NCI-H2029 (cell line): ENCODE measurements around the gene CCDC137.

Experiments
- DNase-seq: peaks from one replicate; lab custom pipeline; 2025; lab: John Stamatoyannopoulos, UW

Gene CCDC137

DNA sequence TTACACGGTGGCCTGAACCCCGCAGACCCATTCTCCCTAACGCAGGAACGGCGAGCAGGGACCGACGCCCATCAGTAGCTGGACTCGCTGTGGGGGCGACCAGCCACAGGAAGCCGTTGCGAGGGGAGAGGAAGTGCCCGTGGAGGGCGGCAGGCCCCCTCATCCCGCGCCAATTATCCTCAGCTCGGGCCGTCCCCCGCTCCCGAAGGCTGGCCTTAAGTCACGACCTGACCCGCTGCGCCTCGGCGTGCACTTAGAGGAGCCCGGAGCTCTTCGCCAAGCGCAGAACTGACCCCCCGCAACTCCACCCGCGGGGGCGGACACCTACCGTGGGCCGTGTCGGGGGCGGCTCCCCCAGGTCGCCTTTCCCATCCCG, 16.7 kb downstream of the CCDC137 start:
- DNase-seq = no peak

DNA sequence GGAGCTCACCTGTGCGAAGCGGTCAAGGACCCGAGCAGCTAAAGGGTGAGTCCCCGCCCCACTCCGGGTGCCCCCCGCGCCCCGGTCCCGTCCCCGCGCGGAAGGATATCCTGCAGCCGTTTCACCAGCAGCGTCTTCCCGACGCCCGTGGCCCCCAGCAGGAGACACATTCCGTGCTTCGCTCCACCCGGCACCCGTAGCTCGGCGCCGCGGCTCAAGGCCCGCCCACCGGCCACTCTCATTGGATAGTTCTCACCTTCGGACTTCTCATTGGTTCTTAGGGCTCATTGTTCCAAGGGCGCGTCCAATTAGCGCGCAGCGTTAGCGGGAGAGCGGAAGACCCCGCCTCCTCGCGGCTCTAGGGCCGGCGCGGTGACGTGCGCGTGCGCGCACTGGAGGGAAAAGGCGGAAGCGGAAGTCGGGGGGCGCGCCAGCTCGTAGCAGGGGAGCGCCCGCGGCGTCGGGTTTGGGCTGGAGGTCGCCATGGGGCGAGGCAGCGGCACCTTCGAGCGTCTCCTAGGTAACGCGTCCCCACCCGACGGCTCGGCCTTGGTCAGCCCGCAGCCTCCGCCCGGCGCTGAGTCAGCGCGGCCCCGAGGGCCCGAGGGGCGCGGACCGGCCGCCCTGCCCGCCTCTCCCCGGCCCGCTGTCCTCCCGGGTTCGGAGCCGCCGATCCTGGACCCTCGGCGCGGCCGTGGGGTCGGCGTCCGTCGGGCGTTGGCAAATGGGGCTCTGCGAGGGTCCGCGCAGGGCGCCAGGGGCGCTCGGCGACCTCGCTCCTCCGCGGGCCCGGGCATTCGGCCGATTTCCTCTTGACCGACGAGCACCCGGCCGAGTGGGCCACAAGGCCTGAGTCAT, 17.3 kb downstream of the CCDC137 start, which contains the start of the genes ARL16 and HGS:
Gene ARL16, minus strand, starts transcription at position 214 of the 858 bp plus-strand sequence. Its CDS starts 44 bp downstream, at position 170.
Gene HGS, plus strand, starts transcription at position 428 of the 858 bp plus-strand sequence. Its CDS starts 56 bp downstream, at position 484.
- DNase-seq = peak; percentile 96

DNA sequence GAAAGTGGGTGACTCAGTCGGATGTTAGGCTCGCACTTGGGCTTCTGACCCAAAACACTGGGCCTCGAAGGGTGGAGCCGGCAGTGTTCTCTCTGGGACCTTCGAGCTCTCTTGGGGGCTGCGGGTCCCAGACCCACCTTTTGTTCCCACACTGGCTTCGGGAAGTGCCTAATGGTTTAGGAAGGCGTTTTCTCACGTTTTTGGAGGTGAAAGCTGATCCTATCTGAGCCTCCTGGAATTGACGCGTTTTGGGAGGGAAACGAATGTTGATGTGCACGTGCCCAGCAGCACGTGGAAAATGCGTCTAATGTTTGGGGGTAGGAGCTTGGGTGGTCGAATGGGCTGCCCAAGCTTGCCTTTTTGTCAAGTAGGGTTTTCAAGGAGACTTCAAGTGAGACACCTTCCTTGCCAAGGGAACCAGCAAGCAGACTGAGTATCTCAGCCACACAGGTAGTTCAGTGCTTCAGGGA, 17.9 kb downstream of the CCDC137 start:
- no peak for DNase-seq

- DNase-seq = no peak
Observed at GRCh38 chr17:81685108-81685507, 18.6 kb downstream of the CCDC137 start.

- no peak for DNase-seq
Observed at GRCh38 chr17:81686614-81687013, 20.1 kb downstream of the CCDC137 start.

- no peak for DNase-seq
Observed at GRCh38 chr17:81687770-81688541, 21.4 kb downstream of the CCDC137 start.

- DNase-seq = no peak
Observed at GRCh38 chr17:81688616-81689015, 22.1 kb downstream of the CCDC137 start.

- DNase-seq = no peak
Observed at GRCh38 chr17:81690066-81690465, 23.5 kb downstream of the CCDC137 start.

GRCh38 chr17:81690549-81690948, 24.0 kb downstream of the CCDC137 start:
- no peak for DNase-seq

GRCh38 chr17:81691196-81691595, 24.7 kb downstream of the CCDC137 start:
- DNase-seq = no peak

DNA sequence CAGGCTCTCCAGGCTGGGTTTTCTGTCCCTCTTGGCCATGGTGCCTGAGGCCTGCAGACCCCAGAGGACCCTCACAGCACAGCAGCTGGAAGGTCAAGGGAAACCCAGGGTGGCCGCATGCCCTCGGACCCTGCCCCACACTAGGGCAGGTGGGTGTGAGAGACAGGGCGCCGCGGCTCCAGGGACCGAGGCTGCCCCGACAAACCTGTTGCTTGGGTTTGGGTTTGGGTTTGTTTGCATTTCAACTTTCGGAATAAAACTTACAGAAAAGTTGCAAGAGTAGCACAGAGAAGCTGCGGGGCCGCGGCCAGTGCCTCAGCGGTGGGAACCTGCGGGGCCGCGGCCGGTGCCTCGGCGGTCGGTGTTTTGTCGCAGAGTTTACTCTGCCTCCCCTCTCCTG, 25.1 kb downstream of the CCDC137 start:
- DNase-seq = no peak

DNA sequence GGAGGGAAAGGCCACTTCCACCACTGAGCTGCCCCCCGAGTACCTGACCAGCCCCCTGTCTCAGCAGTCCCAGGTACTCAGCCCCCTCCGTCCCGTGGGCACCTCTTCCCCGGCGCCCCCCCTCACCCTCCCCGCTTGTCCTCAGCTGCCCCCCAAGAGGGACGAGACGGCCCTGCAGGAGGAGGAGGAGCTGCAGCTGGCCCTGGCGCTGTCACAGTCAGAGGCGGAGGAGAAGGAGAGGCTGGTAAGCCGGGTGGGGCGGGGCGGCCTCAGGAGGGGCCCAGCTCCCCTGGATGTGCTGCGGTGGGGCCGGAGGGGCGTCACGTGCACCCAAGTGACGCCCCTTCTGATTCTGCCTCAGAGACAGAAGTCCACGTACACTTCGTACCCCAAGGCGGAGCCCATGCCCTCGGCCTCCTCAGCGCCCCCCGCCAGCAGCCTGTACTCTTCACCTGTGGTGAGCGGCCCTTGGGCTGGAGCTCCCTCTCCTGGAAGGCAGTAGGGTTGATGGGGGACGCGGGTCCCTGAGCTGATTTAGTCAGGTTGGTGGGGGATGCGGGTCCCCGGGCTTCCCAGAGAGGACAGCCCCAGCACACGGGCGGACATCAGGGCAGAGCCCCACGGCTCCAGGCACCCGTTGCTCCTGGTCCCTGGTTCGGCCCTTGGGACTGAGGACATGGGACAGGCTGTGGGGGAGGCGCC, 27.1 kb downstream of the CCDC137 start:
- no peak for DNase-seq

- DNase-seq = no peak
Observed at GRCh38 chr17:81694810-81695209, 28.3 kb downstream of the CCDC137 start.

DNA sequence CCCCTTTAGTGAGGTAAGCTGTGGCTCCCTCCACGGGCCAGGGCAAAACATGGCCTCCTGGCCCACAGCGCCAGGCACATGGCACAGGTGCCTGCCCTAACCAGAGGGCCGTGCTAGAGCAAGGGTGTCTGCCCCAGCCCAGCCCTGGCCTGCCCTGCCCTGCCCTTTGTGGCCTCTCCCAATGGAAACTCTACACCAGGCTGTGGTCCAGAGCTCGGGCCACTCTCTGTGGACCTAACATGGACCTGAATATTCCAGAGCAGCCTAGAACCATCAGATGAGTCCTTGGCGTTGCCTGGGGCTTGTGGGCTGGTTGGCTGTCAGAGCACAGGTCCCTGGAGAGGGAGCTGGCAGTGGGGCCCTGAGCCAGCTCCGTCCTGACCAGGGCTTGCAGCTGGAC, 28.7 kb downstream of the CCDC137 start:
- no peak for DNase-seq

DNA sequence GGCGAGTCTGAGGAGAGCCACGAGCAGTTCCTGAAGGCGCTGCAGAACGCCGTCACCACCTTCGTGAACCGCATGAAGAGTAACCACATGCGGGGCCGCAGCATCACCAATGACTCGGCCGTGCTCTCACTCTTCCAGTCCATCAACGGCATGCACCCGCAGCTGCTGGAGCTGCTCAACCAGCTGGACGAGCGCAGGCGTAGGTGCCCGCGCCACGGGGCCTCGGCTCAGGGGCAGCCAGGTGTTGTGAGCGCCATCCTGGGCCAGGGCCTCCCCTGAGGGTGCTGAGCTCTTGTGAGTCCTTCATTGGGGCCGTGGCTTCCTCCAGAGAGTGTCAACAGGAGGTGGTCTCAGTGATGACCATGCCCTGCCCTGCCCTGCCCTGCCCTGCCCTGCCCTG, 29.3 kb downstream of the CCDC137 start:
- DNase-seq = no peak

DNA sequence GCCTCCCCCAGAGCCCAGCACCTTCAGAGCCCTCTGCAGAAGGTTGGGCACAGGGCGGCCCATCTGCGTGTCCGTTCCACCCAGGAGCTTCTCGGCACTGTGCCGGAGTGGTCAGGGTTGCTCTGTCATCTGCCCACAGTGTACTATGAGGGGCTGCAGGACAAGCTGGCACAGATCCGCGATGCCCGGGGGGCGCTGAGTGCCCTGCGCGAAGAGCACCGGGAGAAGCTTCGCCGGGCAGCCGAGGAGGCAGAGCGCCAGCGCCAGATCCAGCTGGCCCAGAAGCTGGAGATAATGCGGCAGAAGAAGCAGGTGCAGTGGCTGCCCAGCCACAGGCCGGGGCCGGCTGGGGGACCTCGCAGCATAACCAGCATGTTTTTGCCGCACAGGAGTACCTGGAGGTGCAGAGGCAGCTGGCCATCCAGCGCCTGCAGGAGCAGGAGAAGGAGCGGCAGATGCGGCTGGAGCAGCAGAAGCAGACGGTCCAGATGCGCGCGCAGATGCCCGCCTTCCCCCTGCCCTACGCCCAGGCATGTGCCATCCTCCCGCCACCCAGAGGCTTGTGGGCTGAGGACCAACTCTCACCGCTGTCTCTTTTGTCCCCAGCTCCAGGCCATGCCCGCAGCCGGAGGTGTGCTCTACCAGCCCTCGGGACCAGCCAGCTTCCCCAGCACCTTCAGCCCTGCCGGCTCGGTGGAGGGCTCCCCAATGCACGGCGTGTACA, 29.8 kb downstream of the CCDC137 start:
- DNase-seq = no peak

GRCh38 chr17:81697261-81698044, 30.9 kb downstream of the CCDC137 start:
- no peak for DNase-seq

DNA sequence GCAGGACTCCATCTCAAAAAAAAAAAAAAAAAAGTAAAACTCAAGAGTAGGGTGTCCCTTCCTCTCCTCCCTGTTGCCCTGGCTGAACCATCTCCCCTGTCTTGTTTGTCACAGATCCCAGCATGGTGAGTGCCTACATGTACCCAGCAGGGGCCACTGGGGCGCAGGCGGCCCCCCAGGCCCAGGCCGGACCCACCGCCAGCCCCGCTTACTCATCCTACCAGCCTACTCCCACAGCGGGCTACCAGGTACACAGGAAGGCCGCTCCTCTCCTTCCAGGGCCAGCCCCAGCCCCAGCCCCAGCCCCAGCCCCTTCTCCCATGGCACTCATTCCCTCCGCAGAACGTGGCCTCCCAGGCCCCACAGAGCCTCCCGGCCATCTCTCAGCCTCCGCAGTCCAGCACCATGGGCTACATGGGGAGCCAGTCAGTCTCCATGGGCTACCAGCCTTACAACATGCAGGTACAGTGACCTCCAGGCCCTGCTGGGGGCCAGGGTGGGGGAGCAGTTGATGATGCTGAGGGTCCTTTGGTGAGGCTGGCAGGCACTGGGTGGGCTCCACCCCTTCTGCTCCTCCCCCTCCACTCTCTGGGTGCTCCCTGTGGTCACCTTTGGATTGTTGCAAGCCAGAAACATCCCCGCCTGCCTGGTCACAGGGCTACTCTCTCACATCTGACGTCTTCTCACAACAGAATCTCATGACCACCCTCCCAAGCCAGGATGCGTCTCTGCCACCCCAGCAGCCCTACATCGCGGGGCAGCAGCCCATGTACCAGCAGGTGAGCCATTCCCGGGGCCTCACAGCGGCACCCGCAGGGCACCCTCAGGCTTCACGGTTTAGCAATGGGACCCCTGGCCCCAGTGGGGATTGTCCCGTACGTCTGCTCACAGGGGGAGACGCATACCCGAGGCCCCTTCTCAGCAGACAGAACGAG, 34.1 kb downstream of the CCDC137 start:
- no peak for DNase-seq

DNA sequence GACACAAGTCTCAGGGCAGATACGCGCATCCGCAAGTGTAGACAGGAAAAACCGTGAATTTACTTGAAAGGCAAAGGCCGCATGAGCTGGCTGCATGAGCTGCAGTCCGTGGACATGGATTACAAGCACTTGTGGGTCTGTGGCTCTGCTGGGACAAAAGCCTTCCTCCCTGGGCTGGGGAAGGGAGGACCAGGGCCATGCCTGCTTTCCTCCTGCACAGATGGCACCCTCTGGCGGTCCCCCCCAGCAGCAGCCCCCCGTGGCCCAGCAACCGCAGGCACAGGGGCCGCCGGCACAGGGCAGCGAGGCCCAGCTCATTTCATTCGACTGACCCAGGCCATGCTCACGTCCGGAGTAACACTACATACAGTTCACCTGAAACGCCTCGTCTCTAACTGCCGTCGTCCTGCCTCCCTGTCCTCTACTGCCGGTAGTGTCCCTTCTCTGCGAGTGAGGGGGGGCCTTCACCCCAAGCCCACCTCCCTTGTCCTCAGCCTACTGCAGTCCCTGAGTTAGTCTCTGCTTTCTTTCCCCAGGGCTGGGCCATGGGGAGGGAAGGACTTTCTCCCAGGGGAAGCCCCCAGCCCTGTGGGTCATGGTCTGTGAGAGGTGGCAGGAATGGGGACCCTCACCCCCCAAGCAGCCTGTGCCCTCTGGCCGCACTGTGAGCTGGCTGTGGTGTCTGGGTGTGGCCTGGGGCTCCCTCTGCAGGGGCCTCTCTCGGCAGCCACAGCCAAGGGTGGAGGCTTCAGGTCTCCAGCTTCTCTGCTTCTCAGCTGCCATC, 34.9 kb downstream of the CCDC137 start:
- DNase-seq = no peak
